ENCODE data around the gene VIPR1. TPM values are rescaled to one million over a fixed set of nuclear protein-coding genes. Genes with fewer than 3 reads are reported as not detected.

Gene VIPR1
- total and polyA plus RNA-seq, 2 donors (not counting 1 experiment from before 2014, with no cell fraction given) = 0.79 to 5.8 TPM

- Histone ChIP-seq H3K4me1 (ENCODE audit: control insufficient read depth in 2 of 2, insufficient read depth in 2 of 2, low read length in 2 of 2) (no peaks in the 10 kb centered on the region), H3K36me3 (replicated peaks in 1 of 2; ENCODE audit: control extremely low read depth in 1 of 2, control insufficient read depth in 1 of 2, extremely low read depth in 1 of 2, insufficient read depth in 2 of 2, low read length in 1 of 2) (no peaks in the 10 kb centered on the region), H3K4me2 (replicated peaks; ENCODE audit: low read depth, low read length, poor library complexity, severe bottlenecking) (no peak overlapping the region), H2AFZ (ENCODE audit: insufficient read depth, low read depth, low read length, poor library complexity, severe bottlenecking) (no peak overlapping the region), H3K79me2 (ENCODE audit: control insufficient read depth, insufficient read depth, low read length) (no peaks in the 10 kb centered on the region), H4K20me1 (ENCODE audit: control insufficient read depth, insufficient read depth, low read length, poor library complexity, severe bottlenecking) (no peaks in the 10 kb centered on the region), H3K9me3 (ENCODE audit: control extremely low read depth in 1 of 3, control insufficient read depth in 2 of 3, insufficient read depth in 1 of 3, low read length in 2 of 3) (peaks cover 0 to 1% (median 0%) of the 10 kb centered on the region in 3 donors), H3K4me3 (ENCODE audit: control extremely low read depth in 1 of 5, extremely low read depth in 1 of 5, insufficient read depth in 1 of 5, low read depth in 2 of 5, low read length in 4 of 5) (no peak overlapping the region), H3K27ac (ENCODE audit: low read length in 2 of 2) (no peak overlapping the region), H3K9ac (ENCODE audit: low read length) (no peak overlapping the region), H3K27me3 (replicated peaks in 1 of 4; ENCODE audit: control extremely low read depth in 1 of 4, control insufficient read depth in 3 of 4, insufficient read depth in 4 of 4, low read length in 3 of 4) (no peaks in the 10 kb centered on the region)
- peaks cover 10% of the 10 kb centered on the region for H3K27me3 Mint-ChIP-seq
- WGBS (ENCODE audit: insufficient coverage) = no CpG with 5 or more reads among the region's 3 CpGs
- TF ChIP-seq CTCF (IDR thresholded peaks at IDR 0.05) (no peak), EZH2 (IDR thresholded peaks at IDR 0.05; ENCODE audit: borderline replicate concordance, insufficient read depth, low read depth, low read length, poor library complexity, severe bottlenecking) (no peak)
- intact Hi-C loops (cut with micrococcal nuclease) = no loop called here
- H3K4me1 Mint-ChIP-seq = no peaks in the 10 kb centered on the region
- ChIA-PET CTCF (no interaction called here), POLR2A (interaction anchor here (0.7 kb wide), 1 partner anchor 58 kb away, joined by 3 read pairs; no protein-coding TSS in a partner anchor)
- no peak overlapping the region for H3K27ac Mint-ChIP-seq
- ATAC-seq (ENCODE audit: low read depth) (no peak), DNase-seq (no peak)
- no peak overlapping the region for H3K4me3 Mint-ChIP-seq
- no peaks in the 10 kb centered on the region for H3K9me3 Mint-ChIP-seq (ENCODE audit: insufficient read depth)
Observed at GRCh38 chr3:42468111-42468510, 34.3 kb upstream of the VIPR1 start.

GRCh38 chr3:42472555-42472954 is 29.9 kb upstream of the VIPR1 start:
- Mint-ChIP-seq H3K9me3 (ENCODE audit: insufficient read depth) (no peaks in the 10 kb centered on the region), H3K4me1 (no peaks in the 10 kb centered on the region), H3K27ac (no peak overlapping the region), H3K4me3 (no peak overlapping the region), H3K27me3 (peaks cover 25% of the 10 kb centered on the region)
- Histone ChIP-seq H2AFZ (ENCODE audit: insufficient read depth, low read depth, low read length, poor library complexity, severe bottlenecking) (no peak overlapping the region), H3K36me3 (replicated peaks in 1 of 2; ENCODE audit: control extremely low read depth in 1 of 2, control insufficient read depth in 1 of 2, extremely low read depth in 1 of 2, insufficient read depth in 2 of 2, low read length in 1 of 2) (no peaks in the 10 kb centered on the region), H3K4me2 (replicated peaks; ENCODE audit: low read depth, low read length, poor library complexity, severe bottlenecking) (no peak overlapping the region), H3K9me3 (ENCODE audit: control extremely low read depth in 1 of 3, control insufficient read depth in 2 of 3, insufficient read depth in 1 of 3, low read length in 2 of 3) (no peaks in the 10 kb centered on the region), H3K27me3 (replicated peaks in 1 of 4; ENCODE audit: control extremely low read depth in 1 of 4, control insufficient read depth in 3 of 4, insufficient read depth in 4 of 4, low read length in 3 of 4) (peaks cover 0 to 4% (median 0%) of the 10 kb centered on the region in 4 experiments), H3K9ac (ENCODE audit: low read length) (no peak overlapping the region), H4K20me1 (ENCODE audit: control insufficient read depth, insufficient read depth, low read length, poor library complexity, severe bottlenecking) (no peaks in the 10 kb centered on the region), H3K4me3 (ENCODE audit: control extremely low read depth in 1 of 5, extremely low read depth in 1 of 5, insufficient read depth in 1 of 5, low read depth in 2 of 5, low read length in 4 of 5) (no peak overlapping the region), H3K4me1 (ENCODE audit: control insufficient read depth in 2 of 2, insufficient read depth in 2 of 2, low read length in 2 of 2) (no peaks in the 10 kb centered on the region), H3K27ac (ENCODE audit: low read length in 2 of 2) (no peak overlapping the region), H3K79me2 (ENCODE audit: control insufficient read depth, insufficient read depth, low read length) (no peaks in the 10 kb centered on the region)
- no peak for DNase-seq
- ATAC-seq (ENCODE audit: low read depth) = no peak
- TF ChIP-seq EZH2 (IDR thresholded peaks at IDR 0.05; ENCODE audit: borderline replicate concordance, insufficient read depth, low read depth, low read length, poor library complexity, severe bottlenecking) = no peak
- no peak for TF ChIP-seq CTCF (IDR thresholded peaks at IDR 0.05)
- POLR2A ChIA-PET = no interaction called here
- intact Hi-C loops (cut with micrococcal nuclease) = no loop called here
- CTCF ChIA-PET = no interaction called here
- WGBS (ENCODE audit: insufficient coverage) = 63% methylated on average over 1 of the region's 2 CpGs
